ENCODE measurements around the gene SEC22C. TPM values are rescaled to one million over a fixed set of nuclear protein-coding genes. Genes with fewer than 3 reads are reported as not detected.
"Not testable (repeated sequence)": the region's sequence is repeated elsewhere in the genome, so short reads cannot be mapped to it uniquely, and the experiment has no call there.

The SEC22C gene
- total RNA-seq, 4 donors from 2014 or later: 56.0 to 84.4 (median 72.1) TPM

GRCh38 chr3:42590989-42591756 is 9.4 kb upstream of the SEC22C start:
- TF ChIP-seq CTCF (IDR thresholded peaks at IDR 0.05) (no peak), POLR2A (IDR thresholded peaks at IDR 0.05) (no peak)
- Histone ChIP-seq H3K27ac (peak overlapping the region; percentile 41 to 90 (median 85)), H3K4me1 (peaks cover 5 to 20% (median 5%) of the 10 kb centered on the region in 3 donors), H3K27me3 (no peaks in the 10 kb centered on the region), H3K36me3 (peaks cover 0 to 21% of the 10 kb centered on the region in 2 donors), H3K9me3 (no peaks in the 10 kb centered on the region), H3K4me3 (peak overlapping the region; percentile 43 to 74)
- no peak for ATAC-seq
- WGBS, 2 donors (ENCODE audit: low coverage in 1 of 2): 0 to 16% methylated on average over 10 to 11 of the region's 44 CpGs

GRCh38 chr3:42589382-42590109 is 7.8 kb upstream of the SEC22C start:
- 87 to 100% methylated on average over 3 to 5 of the region's 20 CpGs for WGBS, 2 donors (ENCODE audit: low coverage in 1 of 2)
- Histone ChIP-seq H3K36me3 (peaks cover 0 to 10% of the 10 kb centered on the region in 2 donors), H3K9me3 (no peaks in the 10 kb centered on the region), H3K4me1 (peaks cover 5 to 20% (median 5%) of the 10 kb centered on the region in 3 donors), H3K27ac (peak overlapping the region in 3 of 4 donors; percentile 83 to 90 (median 87)), H3K4me3 (peak overlapping the region in 1 of 2 donors; percentile 74), H3K27me3 (no peaks in the 10 kb centered on the region)
- no peak for ATAC-seq
- TF ChIP-seq POLR2AphosphoS5 (IDR thresholded peaks at IDR 0.05): no peak

GRCh38 chr3:42588625-42589024 is 6.9 kb upstream of the SEC22C start:
- Histone ChIP-seq H3K36me3 (peaks cover 0 to 1% of the 10 kb centered on the region in 2 donors), H3K27ac (no peak overlapping the region), H3K4me3 (no peak overlapping the region), H3K9me3 (no peaks in the 10 kb centered on the region), H3K4me1 (peaks cover 5 to 20% (median 5%) of the 10 kb centered on the region in 3 donors), H3K27me3 (no peaks in the 10 kb centered on the region)
- TF ChIP-seq EP300 (IDR thresholded peaks at IDR 0.05): no peak
- no peak for TF ChIP-seq CTCF (IDR thresholded peaks at IDR 0.05)
- TF ChIP-seq POLR2AphosphoS5 (IDR thresholded peaks at IDR 0.05): no peak
- TF ChIP-seq POLR2A (IDR thresholded peaks at IDR 0.05): no peak
- ATAC-seq: no peak
- 84 to 100% methylated on average over 2 to 3 of the region's 5 CpGs for WGBS, 2 donors (ENCODE audit: low coverage in 1 of 2)

- Histone ChIP-seq H3K4me1 (peaks cover 0 to 37% (median 10%) of the 10 kb centered on the region in 3 donors), H3K27ac (peak overlapping the region; percentile 85 to 94 (median 89)), H3K9me3 (no peaks in the 10 kb centered on the region), H3K4me3 (peak overlapping the region; percentile 83 to 94), H3K27me3 (no peaks in the 10 kb centered on the region), H3K36me3 (peaks cover 0 to 12% of the 10 kb centered on the region in 2 donors)
- TF ChIP-seq POLR2AphosphoS5 (IDR thresholded peaks at IDR 0.05) (no peak), CTCF (IDR thresholded peaks at IDR 0.05) (no peak), EP300 (IDR thresholded peaks at IDR 0.05) (no peak), POLR2A (IDR thresholded peaks at IDR 0.05) (no peak)
- no peak for ATAC-seq
- 7% methylated on average over 3 of the region's 3 CpGs; no CpG with 5 or more reads in 1 of the 2 donors for WGBS, 2 donors (ENCODE audit: low coverage in 1 of 2)
Observed at GRCh38 chr3:42582474-42583070, 805 bp upstream of the SEC22C start.

- H3K4me1 ChIP-seq: peaks cover 0 to 39% (median 10%) of the 10 kb centered on the region in 3 donors
- 0% methylated on average over 1 of the region's 11 CpGs; no CpG with 5 or more reads in 1 of the 2 donors for WGBS, 2 donors (ENCODE audit: low coverage in 1 of 2)
- peak overlapping the region; percentile 83 to 94 for H3K4me3 ChIP-seq
- H3K27ac ChIP-seq: peak overlapping the region; percentile 85 to 94 (median 89)
- ATAC-seq: no peak
- H3K36me3 ChIP-seq: peaks cover 0 to 12% of the 10 kb centered on the region in 2 donors
- H3K9me3 ChIP-seq: no peaks in the 10 kb centered on the region
- H3K27me3 ChIP-seq: no peaks in the 10 kb centered on the region
- TF ChIP-seq POLR2A (IDR thresholded peaks at IDR 0.05): no peak
- no peak for TF ChIP-seq CTCF (IDR thresholded peaks at IDR 0.05)
- TF ChIP-seq POLR2AphosphoS5 (IDR thresholded peaks at IDR 0.05): no peak
- no peak for TF ChIP-seq EP300 (IDR thresholded peaks at IDR 0.05)
Observed at GRCh38 chr3:42581400-42581708, 413 bp downstream of the SEC22C start.

GRCh38 chr3:42579346-42579745 is 2.4 kb downstream of the SEC22C start:
- WGBS, 2 donors (ENCODE audit: low coverage in 1 of 2): 89% methylated on average over 4 of the region's 4 CpGs; no CpG with 5 or more reads in 1 of the 2 donors

More at GRCh38 chr3:42579346-42579745, 2.4 kb downstream of the SEC22C start:
- H3K27ac ChIP-seq, H3K27me3 ChIP-seq, H3K9me3 ChIP-seq, ATAC-seq, H3K4me3 ChIP-seq: not testable (repeated sequence)
- Histone ChIP-seq H3K36me3 (peaks cover 0 to 12% of the 10 kb centered on the region in 2 donors), H3K4me1 (peaks cover 0 to 39% (median 10%) of the 10 kb centered on the region in 3 donors)
